Measurements from ENCODE around the gene FIGNL1. TPM values are rescaled to one million over a fixed set of nuclear protein-coding genes. Genes with fewer than 3 reads are reported as not detected.

Gene FIGNL1, protein sequence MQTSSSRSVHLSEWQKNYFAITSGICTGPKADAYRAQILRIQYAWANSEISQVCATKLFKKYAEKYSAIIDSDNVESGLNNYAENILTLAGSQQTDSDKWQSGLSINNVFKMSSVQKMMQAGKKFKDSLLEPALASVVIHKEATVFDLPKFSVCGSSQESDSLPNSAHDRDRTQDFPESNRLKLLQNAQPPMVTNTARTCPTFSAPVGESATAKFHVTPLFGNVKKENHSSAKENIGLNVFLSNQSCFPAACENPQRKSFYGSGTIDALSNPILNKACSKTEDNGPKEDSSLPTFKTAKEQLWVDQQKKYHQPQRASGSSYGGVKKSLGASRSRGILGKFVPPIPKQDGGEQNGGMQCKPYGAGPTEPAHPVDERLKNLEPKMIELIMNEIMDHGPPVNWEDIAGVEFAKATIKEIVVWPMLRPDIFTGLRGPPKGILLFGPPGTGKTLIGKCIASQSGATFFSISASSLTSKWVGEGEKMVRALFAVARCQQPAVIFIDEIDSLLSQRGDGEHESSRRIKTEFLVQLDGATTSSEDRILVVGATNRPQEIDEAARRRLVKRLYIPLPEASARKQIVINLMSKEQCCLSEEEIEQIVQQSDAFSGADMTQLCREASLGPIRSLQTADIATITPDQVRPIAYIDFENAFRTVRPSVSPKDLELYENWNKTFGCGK
- total RNA-seq (2021; ENCODE audit: unreplicated experiment), result 28.1 TPM
- polyA plus RNA-seq (2012), result 10.4 and 15.8 TPM in 2 replicates
- Bru-seq, nascent RNA, result percentile 77 among the genes with signal in this experiment
- percentile 87 among the genes with signal in this experiment for BruChase-seq, experiment 1, labeled RNA remaining after a 6-hour chase
- BruChase-seq, experiment 2, labeled RNA remaining after a 2-hour chase, result percentile 92 among the genes with signal in this experiment
- long read RNA-seq, partial matches to known transcripts, result 5 of 60 reads
- long read RNA-seq, other reads (novel, unspliced or antisense), result 40 of 60 reads

DNA sequence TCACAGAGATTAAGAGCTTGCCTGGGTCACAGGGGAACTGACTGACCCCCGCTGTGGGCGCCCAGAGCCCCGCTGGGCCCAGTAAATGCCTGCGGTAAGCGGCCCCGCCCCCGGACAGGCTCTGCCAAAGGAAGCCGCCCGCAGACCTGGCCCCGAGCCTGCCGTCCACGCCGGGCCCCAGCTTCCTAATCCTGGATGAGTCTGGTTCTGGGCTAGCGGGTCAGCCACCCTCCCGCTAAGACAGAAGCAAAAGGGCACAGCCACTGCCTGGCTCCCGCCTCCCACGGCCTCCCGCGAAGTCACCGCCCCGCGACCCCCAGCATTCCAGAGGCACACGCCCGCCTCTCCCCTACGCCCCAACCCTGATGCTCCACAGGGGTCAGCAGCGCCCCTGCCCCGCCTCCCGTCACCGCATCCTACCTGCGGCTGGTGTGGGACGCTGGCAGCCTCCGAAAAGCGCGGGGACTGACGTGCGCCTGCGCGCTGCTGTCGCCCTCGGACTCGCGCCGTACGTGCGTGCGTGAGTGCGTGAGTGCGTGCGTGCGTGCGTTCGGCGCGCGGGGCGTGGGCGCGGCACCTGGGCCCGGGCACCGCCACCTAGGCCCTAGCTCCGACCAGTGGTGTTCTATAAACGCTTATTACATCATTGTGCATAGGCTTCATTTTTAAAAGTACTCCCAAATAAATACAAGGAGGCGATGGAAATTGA, at the start of gene FIGNL1:
Gene FIGNL1 (minus strand): TSS at position 470 of the 709 bp plus-strand sequence. CDS start 3,063 bp downstream, outside the sequence.
- no peaks in the 10 kb centered on the region for H3K9me3 ChIP-seq (ENCODE audit: control insufficient read depth in 1 of 2, insufficient read depth in 1 of 2, low read depth in 1 of 2, low read length in 2 of 2)
- intact Hi-C loops (cut with micrococcal nuclease), result loop anchor here (5.0 to 10.0 kb wide), 2 partner anchors 82 to 925 kb away; no protein-coding TSS in a partner anchor
- ChIA-PET RAD21 (ENCODE audit: low non-redundant PET in 1 of 2, low total read pairs in 2 of 2, uncharacterized antibody in 2 of 2, unreplicated experiment in 2 of 2) (interaction anchor here in 1 of 2 experiments (0.6 kb wide), 1 partner anchor 311 kb away, joined by 3 read pairs; no protein-coding TSS in a partner anchor), POLR2A (no interaction called here), CTCF (interaction anchor here (1.3 kb wide), 1 partner anchor 711 kb away, joined by 3 read pairs; no protein-coding TSS in a partner anchor)
- no peaks in the 10 kb centered on the region for H3K79me2 ChIP-seq (ENCODE audit: insufficient read depth, low read length)
- BruUV-seq (replicated peaks), result no TSS peak
- H3K9me2 ChIP-seq (ENCODE audit: insufficient read depth), result no peaks in the 10 kb centered on the region
- H3K4me2 ChIP-seq (ENCODE audit: low read length), result peak within 1 kb of the TSS; percentile 94
- peak; percentile 87 for ATAC-seq
- peaks cover 0 to 13% of the 10 kb centered on the region in 2 experiments; a peak in 2 of 4 replicates for H3K36me3 ChIP-seq (ENCODE audit: control insufficient read depth in 1 of 2, insufficient read depth in 2 of 2, low read length in 2 of 2)
- peak within 1 kb of the TSS; percentile 74 to 75 for H3K4me3 ChIP-seq (replicated peaks in 1 of 2; ENCODE audit: low read depth in 1 of 2, low read length in 2 of 2)
- DNase-seq (ENCODE audit: low read depth, low spot score), result peak; percentile 55
- peak within 1 kb of the TSS; percentile 69 for H3K27ac ChIP-seq (ENCODE audit: low read depth, low read length)
- peaks cover 7% of the 10 kb centered on the region; the same call in 1 of the 2 replicates for H3K27me3 ChIP-seq (ENCODE audit: insufficient read depth, low read length)
- H3K4me1 ChIP-seq (ENCODE audit: control insufficient read depth in 1 of 2, insufficient read depth in 2 of 2, low read length in 2 of 2), result peaks cover 33 to 43% of the 10 kb centered on the region in 2 experiments
- H4K20me1 ChIP-seq (ENCODE audit: insufficient read depth), result peaks cover 17% of the 10 kb centered on the region; the same call in 1 of the 2 replicates
- peak within 1 kb of the TSS; percentile 87 for H2AFZ ChIP-seq (ENCODE audit: low read depth, low read length, poor library complexity, severe bottlenecking)
- peak within 1 kb of the TSS; percentile 79 for H3K9ac ChIP-seq (ENCODE audit: low read length)
- TF ChIP-seq POLR2AphosphoS5 (IDR thresholded peaks at IDR 0.05; ENCODE audit: low read depth, low read length) (no peak; the same call in 1 of the 2 replicates), CEBPB (IDR thresholded peaks at IDR 0.05; ENCODE audit: low read depth) (no peak), SIN3A (IDR thresholded peaks at IDR 0.05; ENCODE audit: low read depth) (peak; percentile 72; the same call in 1 of the 2 replicates), SRF (IDR thresholded peaks at IDR 0.05; ENCODE audit: low read depth) (no peak), YY1 (IDR thresholded peaks at IDR 0.05; ENCODE audit: extremely low read depth, insufficient replicate concordance, low read depth, low read length) (peak; percentile 5), TCF7L2 (IDR thresholded peaks at IDR 0.05; ENCODE audit: borderline replicate concordance, extremely low read depth, insufficient read depth, insufficient read length) (peak; percentile 73), FOSL1 (IDR thresholded peaks at IDR 0.05; ENCODE audit: low read depth) (no peak), EZH2 (IDR thresholded peaks at IDR 0.05) (no peak), ZFX (IDR thresholded peaks at IDR 0.05) (peak; percentile 73), SP1 (IDR thresholded peaks at IDR 0.05; ENCODE audit: low read depth) (peak; percentile 27; the same call in 1 of the 2 replicates), RAD21 (IDR thresholded peaks at IDR 0.05; ENCODE audit: low read depth) (no peak), CBX3 (IDR thresholded peaks at IDR 0.05; ENCODE audit: low read depth) (no peak), POLR2A (IDR thresholded peaks at IDR 0.05; ENCODE audit: borderline replicate concordance, extremely low read depth, insufficient read depth, insufficient read length) (no peak)
- TF ChIP-seq, protein P1, sequence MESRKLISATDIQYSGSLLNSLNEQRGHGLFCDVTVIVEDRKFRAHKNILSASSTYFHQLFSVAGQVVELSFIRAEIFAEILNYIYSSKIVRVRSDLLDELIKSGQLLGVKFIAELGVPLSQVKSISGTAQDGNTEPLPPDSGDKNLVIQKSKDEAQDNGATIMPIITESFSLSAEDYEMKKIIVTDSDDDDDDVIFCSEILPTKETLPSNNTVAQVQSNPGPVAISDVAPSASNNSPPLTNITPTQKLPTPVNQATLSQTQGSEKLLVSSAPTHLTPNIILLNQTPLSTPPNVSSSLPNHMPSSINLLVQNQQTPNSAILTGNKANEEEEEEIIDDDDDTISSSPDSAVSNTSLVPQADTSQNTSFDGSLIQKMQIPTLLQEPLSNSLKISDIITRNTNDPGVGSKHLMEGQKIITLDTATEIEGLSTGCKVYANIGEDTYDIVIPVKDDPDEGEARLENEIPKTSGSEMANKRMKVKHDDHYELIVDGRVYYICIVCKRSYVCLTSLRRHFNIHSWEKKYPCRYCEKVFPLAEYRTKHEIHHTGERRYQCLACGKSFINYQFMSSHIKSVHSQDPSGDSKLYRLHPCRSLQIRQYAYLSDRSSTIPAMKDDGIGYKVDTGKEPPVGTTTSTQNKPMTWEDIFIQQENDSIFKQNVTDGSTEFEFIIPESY (IDR thresholded peaks at IDR 0.05; ENCODE audit: extremely low read depth, insufficient replicate concordance, low read length), result no peak
- TF ChIP-seq, protein P2, sequence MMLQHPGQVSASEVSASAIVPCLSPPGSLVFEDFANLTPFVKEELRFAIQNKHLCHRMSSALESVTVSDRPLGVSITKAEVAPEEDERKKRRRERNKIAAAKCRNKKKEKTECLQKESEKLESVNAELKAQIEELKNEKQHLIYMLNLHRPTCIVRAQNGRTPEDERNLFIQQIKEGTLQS (IDR thresholded peaks at IDR 0.05), result no peak
- TF ChIP-seq, protein P3, sequence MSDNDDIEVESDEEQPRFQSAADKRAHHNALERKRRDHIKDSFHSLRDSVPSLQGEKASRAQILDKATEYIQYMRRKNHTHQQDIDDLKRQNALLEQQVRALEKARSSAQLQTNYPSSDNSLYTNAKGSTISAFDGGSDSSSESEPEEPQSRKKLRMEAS (IDR thresholded peaks at IDR 0.05), result peak; percentile 83
- TF ChIP-seq, protein P4, sequence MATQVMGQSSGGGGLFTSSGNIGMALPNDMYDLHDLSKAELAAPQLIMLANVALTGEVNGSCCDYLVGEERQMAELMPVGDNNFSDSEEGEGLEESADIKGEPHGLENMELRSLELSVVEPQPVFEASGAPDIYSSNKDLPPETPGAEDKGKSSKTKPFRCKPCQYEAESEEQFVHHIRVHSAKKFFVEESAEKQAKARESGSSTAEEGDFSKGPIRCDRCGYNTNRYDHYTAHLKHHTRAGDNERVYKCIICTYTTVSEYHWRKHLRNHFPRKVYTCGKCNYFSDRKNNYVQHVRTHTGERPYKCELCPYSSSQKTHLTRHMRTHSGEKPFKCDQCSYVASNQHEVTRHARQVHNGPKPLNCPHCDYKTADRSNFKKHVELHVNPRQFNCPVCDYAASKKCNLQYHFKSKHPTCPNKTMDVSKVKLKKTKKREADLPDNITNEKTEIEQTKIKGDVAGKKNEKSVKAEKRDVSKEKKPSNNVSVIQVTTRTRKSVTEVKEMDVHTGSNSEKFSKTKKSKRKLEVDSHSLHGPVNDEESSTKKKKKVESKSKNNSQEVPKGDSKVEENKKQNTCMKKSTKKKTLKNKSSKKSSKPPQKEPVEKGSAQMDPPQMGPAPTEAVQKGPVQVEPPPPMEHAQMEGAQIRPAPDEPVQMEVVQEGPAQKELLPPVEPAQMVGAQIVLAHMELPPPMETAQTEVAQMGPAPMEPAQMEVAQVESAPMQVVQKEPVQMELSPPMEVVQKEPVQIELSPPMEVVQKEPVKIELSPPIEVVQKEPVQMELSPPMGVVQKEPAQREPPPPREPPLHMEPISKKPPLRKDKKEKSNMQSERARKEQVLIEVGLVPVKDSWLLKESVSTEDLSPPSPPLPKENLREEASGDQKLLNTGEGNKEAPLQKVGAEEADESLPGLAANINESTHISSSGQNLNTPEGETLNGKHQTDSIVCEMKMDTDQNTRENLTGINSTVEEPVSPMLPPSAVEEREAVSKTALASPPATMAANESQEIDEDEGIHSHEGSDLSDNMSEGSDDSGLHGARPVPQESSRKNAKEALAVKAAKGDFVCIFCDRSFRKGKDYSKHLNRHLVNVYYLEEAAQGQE (IDR thresholded peaks at IDR 0.05; ENCODE audit: low read depth), result no peak

Measured in HCT116 (cell line).